GM18508 (cell line): ENCODE measurements around the gene SDK1.

Source experiments
- ATAC-seq: cut with Tn5 transposase; IDR thresholded peaks from one replicate; pipeline ENCODE4 v1.9.1; 2021; ENCODE audit warnings: moderate number of reproducible peaks; ENCODE audit not compliant: insufficient read depth, unreplicated experiment

SDK1 gene

GRCh38 chr7:4191525-4191924, 890.5 kb downstream of the SDK1 start:
- no peak for ATAC-seq

GRCh38 chr7:4195660-4196059, 894.6 kb downstream of the SDK1 start:
- ATAC-seq, result no peak

- ATAC-seq, result no peak
Observed at GRCh38 chr7:4196121-4196819, 895.2 kb downstream of the SDK1 start.

- no peak for ATAC-seq
Observed at GRCh38 chr7:4198301-4198700, 897.2 kb downstream of the SDK1 start.

- ATAC-seq, result no peak
Observed at GRCh38 chr7:4200546-4201094, 899.6 kb downstream of the SDK1 start.

- ATAC-seq, result no peak
Observed at GRCh38 chr7:4201566-4201965, 900.5 kb downstream of the SDK1 start.

GRCh38 chr7:4202154-4202736, 901.2 kb downstream of the SDK1 start:
- ATAC-seq, result no peak

GRCh38 chr7:4202954-4203353, 901.9 kb downstream of the SDK1 start:
- no peak for ATAC-seq

GRCh38 chr7:4203626-4204512, 902.8 kb downstream of the SDK1 start:
- ATAC-seq, result no peak

GRCh38 chr7:4204513-4205165, 903.6 kb downstream of the SDK1 start:
- ATAC-seq, result no peak

GRCh38 chr7:4205828-4206227, 904.8 kb downstream of the SDK1 start:
- ATAC-seq, result no peak

- ATAC-seq, result no peak
Observed at GRCh38 chr7:4207011-4207410, 906.0 kb downstream of the SDK1 start.

- no peak for ATAC-seq
Observed at GRCh38 chr7:4208086-4208485, 907.0 kb downstream of the SDK1 start.

GRCh38 chr7:4208586-4208985, 907.5 kb downstream of the SDK1 start:
- no peak for ATAC-seq

GRCh38 chr7:4209126-4209525, 908.1 kb downstream of the SDK1 start:
- no peak for ATAC-seq

- ATAC-seq, result no peak
Observed at GRCh38 chr7:4209966-4210365, 908.9 kb downstream of the SDK1 start.

- ATAC-seq, result no peak
Observed at GRCh38 chr7:4210821-4211220, 909.8 kb downstream of the SDK1 start.

- ATAC-seq, result no peak
Observed at GRCh38 chr7:4211261-4211660, 910.2 kb downstream of the SDK1 start.

GRCh38 chr7:4212376-4212775, 911.3 kb downstream of the SDK1 start:
- ATAC-seq, result no peak

GRCh38 chr7:4214291-4215155, 913.5 kb downstream of the SDK1 start:
- no peak for ATAC-seq
